OCI-LY1 (cell line): Measurements from ENCODE around the gene PRKCE.
"Not testable (repeated sequence)": the region's sequence is repeated elsewhere in the genome, so short reads cannot be mapped to it uniquely, and the experiment has no call there.

Experiments
- H2AFZ ChIP-seq: fragments of 200-600 bp; sonication (generic), shearing (Covaris generic); 2 replicates; pipeline ENCODE4 v1.6.0; 2014; ENCODE audit warnings: antibody characterized with exemption, mild to moderate bottlenecking, low read length
- H3F3A ChIP-seq: fragments of 200-600 bp; sonication (generic), shearing (Covaris generic); 2 replicates; pipeline ENCODE4 v1.6.0; 2014; ENCODE audit warnings: mild to moderate bottlenecking, antibody characterized with exemption, low read length, moderate library complexity; ENCODE audit not compliant: insufficient read depth
- H3K27ac ChIP-seq: fragments of 200-600 bp; sonication (generic); 2 replicates; pipeline ENCODE4 v1.5.1; 2014; ENCODE audit warnings: low read length, mixed run types, mild to moderate bottlenecking, low read depth; ENCODE audit not compliant: poor library complexity, severe bottlenecking
- H3K27me3 ChIP-seq: fragments of 200-600 bp; sonication (generic); 2 replicates; pipeline ENCODE4 v1.6.0; 2014; ENCODE audit warnings: antibody characterized with exemption, mild to moderate bottlenecking, low read length, moderate library complexity; ENCODE audit not compliant: insufficient read depth
- H3K36me3 ChIP-seq: fragments of 200-600 bp; sonication (generic); 2 replicates; pipeline ENCODE4 v1.6.1; 2014; ENCODE audit warnings: mild to moderate bottlenecking, antibody characterized with exemption, low read length, moderate library complexity, mixed read lengths; ENCODE audit not compliant: insufficient read depth
- H3K4me1 ChIP-seq: fragments of 200-600 bp; sonication (generic); 2 replicates; pipeline ENCODE4 v1.5.1; 2014; ENCODE audit warnings: mild to moderate bottlenecking, low read length, moderate library complexity; ENCODE audit not compliant: insufficient read depth, severe bottlenecking
- H3K4me2 ChIP-seq: fragments of 200-600 bp; sonication (generic), shearing (Covaris generic); 2 replicates; pipeline ENCODE4 v1.6.1; 2014; ENCODE audit warnings: low read length
- H3K4me3 ChIP-seq: fragments of 200-600 bp; sonication (generic); 2 replicates; pipeline ENCODE4 v1.5.1; 2014; ENCODE audit warnings: low read length, low read depth, mild to moderate bottlenecking, mixed read lengths; ENCODE audit not compliant: poor library complexity, severe bottlenecking
- H3K79me2 ChIP-seq: fragments of 200-600 bp; shearing (Covaris generic); 2 replicates; pipeline ENCODE4 v1.6.1; 2016; ENCODE audit warnings: mixed run types, low read length, mixed read lengths; ENCODE audit not compliant: insufficient read depth
- H3K9ac ChIP-seq: fragments of 200-600 bp; sonication (generic), shearing (Covaris generic); 2 replicates; pipeline ENCODE4 v1.6.1; 2014; ENCODE audit warnings: mild to moderate bottlenecking, low read length, mixed read lengths
- H3K9me2 ChIP-seq: fragments of 200-600 bp; sonication (generic), shearing (Covaris generic); 2 replicates; pipeline ENCODE4 v1.6.1; 2014; ENCODE audit warnings: low read depth, mild to moderate bottlenecking, low read length, mixed read lengths
- H3K9me3 ChIP-seq: fragments of 200-600 bp; shearing (Covaris generic); 2 replicates; pipeline ENCODE4 v1.6.1; 2014; ENCODE audit warnings: low read length, mixed read lengths
- H4K20me1 ChIP-seq: fragments of 200-600 bp; sonication (generic), shearing (Covaris generic); 2 replicates; pipeline ENCODE4 v1.6.0; 2016; ENCODE audit warnings: mild to moderate bottlenecking, low read length; ENCODE audit not compliant: insufficient read depth
- CTCF ChIP-seq: fragments of 200-600 bp; sonication (generic), shearing (Covaris generic); IDR thresholded peaks from 2 replicates; pipeline ENCODE4 v1.5.1; 2017; ENCODE audit warnings: mild to moderate bottlenecking, antibody characterized with exemption, low read length, moderate library complexity, mixed read lengths
- EZH2 ChIP-seq: fragments of 200-600 bp; sonication (generic), shearing (Covaris generic); IDR thresholded peaks from 2 replicates; pipeline ENCODE4 v1.8.0; 2017; ENCODE audit warnings: borderline replicate concordance, mixed run types, mild to moderate bottlenecking, antibody characterized with exemption, low read length, moderate library complexity, mixed read lengths

Gene PRKCE

GRCh38 chr2:45691171-45691999 is 39.9 kb downstream of the PRKCE start:
- Histone ChIP-seq H3K9me2 (no peaks in the 10 kb centered on the region), H3K4me2 (peak overlapping the region; percentile 60), H3K36me3 (no peaks in the 10 kb centered on the region), H3F3A (no peaks in the 10 kb centered on the region), H3K79me2 (peaks cover 56% of the 10 kb centered on the region), H3K4me1 (peaks cover 73% of the 10 kb centered on the region), H3K4me3 (peak overlapping the region; percentile 10), H2AFZ (no peak overlapping the region), H3K9ac (peak overlapping the region; percentile 36), H3K27me3 (no peaks in the 10 kb centered on the region), H3K9me3 (no peaks in the 10 kb centered on the region), H4K20me1 (no peaks in the 10 kb centered on the region), H3K27ac (peak overlapping the region; percentile 88)
- TF ChIP-seq EZH2 (no peak), CTCF (no peak)

DNA sequence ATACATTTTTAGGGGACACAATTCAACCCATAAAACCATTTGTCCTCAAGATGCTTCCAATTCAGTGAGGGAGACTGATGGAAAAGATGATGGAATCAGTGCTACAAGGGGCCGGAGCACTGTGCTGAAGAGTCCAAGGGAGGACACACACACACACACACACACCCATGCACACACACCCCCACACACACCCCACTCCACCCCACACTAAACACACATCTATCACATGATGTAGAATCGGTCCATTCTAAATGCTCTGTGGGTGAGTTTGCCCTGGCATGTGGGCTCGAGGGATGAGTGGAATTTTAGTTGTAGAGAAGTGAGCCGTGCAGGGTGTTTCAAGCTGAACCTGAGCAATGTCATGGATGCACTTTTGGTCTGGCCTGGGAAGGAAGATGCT is 41.1 kb downstream of the PRKCE start:
- Histone ChIP-seq H3K27me3 (no peaks in the 10 kb centered on the region), H3K9ac (no peak overlapping the region), H3F3A (no peaks in the 10 kb centered on the region), H3K27ac (peak overlapping the region; percentile 88), H3K4me1 (peaks cover 84% of the 10 kb centered on the region), H4K20me1 (no peaks in the 10 kb centered on the region), H3K9me3 (no peaks in the 10 kb centered on the region), H3K79me2 (peaks cover 48% of the 10 kb centered on the region; the same call in 1 of the 2 replicates), H3K4me2 (no peak overlapping the region), H2AFZ (no peak overlapping the region), H3K9me2 (no peaks in the 10 kb centered on the region), H3K36me3 (no peaks in the 10 kb centered on the region), H3K4me3 (no peak overlapping the region)
- TF ChIP-seq EZH2, result no peak
- no peak for TF ChIP-seq CTCF

DNA sequence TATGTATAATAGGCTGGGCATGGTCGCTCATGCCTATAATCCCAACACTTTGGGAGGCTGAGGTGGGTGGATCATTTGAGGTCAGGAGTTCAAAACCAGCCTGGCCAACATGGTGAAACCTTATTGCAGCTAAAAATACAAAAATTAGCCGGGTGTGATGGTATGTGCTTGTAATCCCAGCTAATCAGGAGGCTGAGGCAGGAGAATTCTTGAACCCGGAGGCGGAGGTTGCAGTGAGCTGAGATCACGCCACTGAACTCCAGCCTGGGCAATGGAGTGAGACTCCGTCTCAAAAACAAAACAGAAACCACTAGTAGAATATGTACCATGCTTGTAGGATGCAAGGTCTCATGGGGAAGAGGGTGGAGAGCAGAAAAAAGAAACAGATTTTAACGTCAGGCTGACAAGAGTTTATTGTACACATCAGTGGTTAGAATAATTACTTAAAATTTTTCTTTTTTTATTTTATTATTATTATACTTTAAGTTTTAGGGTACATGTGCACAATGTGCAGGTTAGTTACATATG is 44.1 kb downstream of the PRKCE start:
- H3K4me3 ChIP-seq, H3K27me3 ChIP-seq, H3K9ac ChIP-seq, H4K20me1 ChIP-seq, H3K36me3 ChIP-seq, H3F3A ChIP-seq, H3K9me2 ChIP-seq, H3K4me2 ChIP-seq, H2AFZ ChIP-seq, H3K9me3 ChIP-seq: not testable (repeated sequence)
- Histone ChIP-seq H3K4me1 (peaks cover 84% of the 10 kb centered on the region), H3K79me2 (peaks cover 32% of the 10 kb centered on the region; the same call in 1 of the 2 replicates), H3K27ac (peak overlapping the region; percentile 51)

DNA sequence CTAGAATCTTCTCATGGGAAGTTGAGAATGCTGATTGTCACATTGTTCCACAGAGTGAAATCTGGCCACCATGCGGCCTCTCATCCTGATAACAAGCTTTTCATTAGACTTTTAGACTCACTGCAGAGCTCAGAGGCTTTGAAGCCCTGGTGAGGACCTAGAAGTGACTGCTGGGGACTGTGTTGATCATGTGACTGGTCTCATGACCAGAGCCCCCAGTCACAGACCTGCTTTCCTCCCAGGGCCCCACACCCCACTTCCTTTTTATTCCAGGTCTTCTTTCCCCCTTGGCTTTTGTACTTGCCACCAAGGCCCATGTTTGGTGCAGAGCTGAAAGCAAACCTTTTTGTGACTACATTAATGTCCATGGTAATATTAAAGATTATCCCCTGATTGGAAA is 45.2 kb downstream of the PRKCE start:
- Histone ChIP-seq H3K4me2 (no peak overlapping the region), H3K4me1 (peaks cover 75% of the 10 kb centered on the region)
- TF ChIP-seq CTCF, result no peak

More for the DNA sequence above, 45.2 kb downstream of the PRKCE start:
- H3F3A ChIP-seq, result no peaks in the 10 kb centered on the region
- no peaks in the 10 kb centered on the region for H3K9me3 ChIP-seq
- H2AFZ ChIP-seq, result no peak overlapping the region
- H3K4me3 ChIP-seq, result no peak overlapping the region
- no peaks in the 10 kb centered on the region for H3K9me2 ChIP-seq
- no peaks in the 10 kb centered on the region for H4K20me1 ChIP-seq
- no peak overlapping the region for H3K9ac ChIP-seq
- no peaks in the 10 kb centered on the region for H3K36me3 ChIP-seq
- no peaks in the 10 kb centered on the region for H3K27me3 ChIP-seq
- peaks cover 25% of the 10 kb centered on the region; the same call in 1 of the 2 replicates for H3K79me2 ChIP-seq
- peak overlapping the region; percentile 69 for H3K27ac ChIP-seq
